Fibroblast of skin of right quadriceps (primary cell): ENCODE results near the gene CALY.
"Not testable (repeated sequence)": the region's sequence is repeated elsewhere in the genome, so short reads cannot be mapped to it uniquely, and the experiment has no call there.

ENCODE experiments used
- DNase-seq: peaks from one replicate; pipeline ENCODE4 v3.0.0-alpha.2; 2013

The CALY gene

DNA sequence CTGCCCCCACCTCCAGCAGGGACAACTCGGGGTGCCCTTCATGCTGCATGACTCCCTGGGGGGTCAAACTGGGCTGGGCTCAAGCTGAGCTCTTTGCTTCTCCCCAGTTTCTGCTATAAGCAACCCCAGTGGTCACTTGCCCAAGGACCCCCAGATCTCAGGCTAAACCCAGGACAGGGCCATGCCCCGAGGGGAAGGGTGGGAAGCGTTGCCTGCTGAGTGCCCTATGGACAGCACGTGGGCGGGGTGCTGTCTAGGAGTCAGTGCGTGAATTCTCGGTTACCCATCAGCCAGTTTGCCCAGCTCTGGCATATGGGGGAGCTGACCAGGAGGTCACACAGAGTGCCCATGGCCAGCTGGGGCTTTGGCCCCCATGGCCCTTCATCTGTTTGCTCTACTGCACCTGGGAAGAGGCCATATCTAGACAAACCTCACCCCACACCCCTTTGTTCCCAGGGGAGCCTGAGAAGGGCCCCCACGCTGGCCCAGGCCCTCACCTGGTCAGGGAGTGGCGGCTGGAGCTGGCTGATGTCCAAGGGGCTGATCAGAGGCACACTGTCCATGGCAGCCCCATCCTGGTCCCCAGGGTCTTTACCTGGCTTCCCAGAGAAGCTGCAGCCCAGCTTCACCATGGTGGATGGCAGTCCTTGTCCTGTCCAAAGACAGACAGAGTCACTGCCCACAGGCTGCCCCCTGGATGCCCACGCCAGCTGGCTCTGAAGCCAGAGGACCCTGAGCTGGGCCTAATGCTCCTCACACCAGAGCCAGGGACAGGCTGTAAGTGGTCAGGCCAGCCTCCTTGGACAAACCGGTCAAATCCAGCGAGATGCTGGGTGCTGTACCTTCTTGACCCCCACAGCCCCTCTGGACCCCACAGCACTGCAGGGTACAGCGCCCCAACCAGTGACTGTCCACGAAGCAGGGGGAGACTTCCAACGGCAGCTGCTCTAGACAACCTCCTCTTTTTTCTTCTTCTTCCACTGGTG is 8.0 kb downstream of the CALY start:
- no peak for DNase-seq

DNA sequence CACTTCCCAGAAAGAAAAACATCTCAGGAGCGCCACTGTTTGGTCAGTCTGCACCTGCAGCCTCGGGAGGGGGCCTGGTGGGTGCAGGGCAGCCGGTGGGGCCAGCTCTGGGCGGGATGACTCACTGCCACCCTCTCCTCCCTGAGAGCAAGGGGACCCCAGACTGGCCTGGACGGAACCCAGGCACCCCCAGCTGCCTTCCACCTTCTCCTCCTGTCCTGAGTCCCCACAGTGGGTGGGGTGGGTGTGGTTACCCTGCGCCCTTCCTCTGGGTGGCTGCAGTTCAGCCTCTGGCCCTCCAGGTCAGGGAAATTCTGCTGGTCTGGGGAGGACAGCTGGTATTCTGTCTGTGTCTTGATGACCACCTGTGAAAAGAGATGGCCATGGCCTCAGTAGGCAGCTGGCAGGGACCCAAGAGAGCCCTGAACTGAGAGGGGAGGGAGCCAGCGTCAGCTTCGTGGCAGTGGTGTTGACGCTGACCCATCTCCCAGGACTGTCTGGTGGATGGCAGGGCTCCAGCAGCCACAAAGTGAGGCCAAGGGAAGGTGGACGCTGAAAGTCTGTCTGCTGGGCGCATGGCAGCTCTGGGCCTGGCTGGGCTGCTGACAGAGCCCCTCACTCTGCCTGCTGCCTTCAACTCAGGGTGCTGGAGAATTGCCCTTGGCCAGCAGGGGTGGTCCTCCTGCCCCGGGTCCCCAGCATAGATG is 8.9 kb downstream of the CALY start:
- no peak for DNase-seq

DNA sequence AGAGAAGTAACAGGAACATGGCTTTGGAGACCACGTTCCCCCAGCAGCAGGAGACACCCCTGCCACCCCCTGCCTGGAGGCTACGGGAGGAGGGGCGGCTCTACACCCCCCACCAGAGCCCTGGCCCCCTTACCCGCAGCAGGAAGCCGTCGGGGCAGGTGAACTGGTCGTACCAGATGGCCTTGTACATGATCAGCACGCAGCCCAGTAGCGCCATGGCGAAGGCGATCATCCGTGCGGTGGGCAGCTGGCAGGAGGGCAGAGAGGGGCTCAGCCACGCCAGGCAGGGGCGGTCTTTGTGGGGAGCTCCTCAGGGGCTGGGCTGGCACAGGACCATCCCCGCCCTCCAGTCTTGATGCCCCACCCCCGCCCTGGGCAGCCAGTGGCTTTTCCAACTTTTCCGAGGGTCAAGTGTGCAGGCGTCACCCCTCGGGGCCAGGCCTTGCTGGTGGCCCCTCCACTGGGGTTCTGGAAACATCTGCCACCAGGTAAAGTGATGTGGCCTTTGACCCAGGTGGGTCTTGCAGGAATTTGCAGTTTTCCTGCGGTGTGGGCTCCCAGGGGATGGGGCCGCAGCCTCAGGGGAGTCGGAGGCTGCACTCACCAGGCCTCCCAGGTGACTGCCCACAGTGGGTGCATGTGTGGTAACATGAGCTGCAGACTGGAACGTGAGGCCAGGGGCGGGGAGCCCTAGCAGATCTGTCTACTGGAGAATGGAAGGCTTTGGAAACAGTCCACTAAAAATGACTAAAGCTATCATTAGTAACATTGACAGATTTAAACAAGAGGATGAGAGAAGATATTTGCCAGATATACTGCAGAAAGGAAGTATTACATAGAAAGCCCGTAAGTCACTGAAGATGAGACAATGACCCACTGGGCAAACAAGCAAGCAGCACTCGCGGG is 9.7 kb downstream of the CALY start:
- DNase-seq = peak; percentile 39

DNA sequence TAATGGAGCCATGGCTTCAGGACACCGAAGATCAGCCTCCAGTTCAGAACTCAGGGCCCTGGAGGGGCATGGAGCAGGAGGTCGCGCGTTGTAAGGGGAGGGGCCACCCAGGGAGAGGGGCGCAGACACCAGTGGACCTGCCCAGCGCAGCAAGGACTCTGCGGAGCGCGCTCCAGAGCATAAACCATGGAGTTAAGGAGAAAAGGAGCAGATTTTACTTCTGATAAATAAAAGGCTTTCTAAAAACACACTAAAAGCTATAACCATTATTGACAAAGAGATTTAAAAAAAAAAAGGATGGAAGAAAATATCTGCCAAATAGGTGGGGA is 10.5 kb downstream of the CALY start:
- no peak for DNase-seq

DNA sequence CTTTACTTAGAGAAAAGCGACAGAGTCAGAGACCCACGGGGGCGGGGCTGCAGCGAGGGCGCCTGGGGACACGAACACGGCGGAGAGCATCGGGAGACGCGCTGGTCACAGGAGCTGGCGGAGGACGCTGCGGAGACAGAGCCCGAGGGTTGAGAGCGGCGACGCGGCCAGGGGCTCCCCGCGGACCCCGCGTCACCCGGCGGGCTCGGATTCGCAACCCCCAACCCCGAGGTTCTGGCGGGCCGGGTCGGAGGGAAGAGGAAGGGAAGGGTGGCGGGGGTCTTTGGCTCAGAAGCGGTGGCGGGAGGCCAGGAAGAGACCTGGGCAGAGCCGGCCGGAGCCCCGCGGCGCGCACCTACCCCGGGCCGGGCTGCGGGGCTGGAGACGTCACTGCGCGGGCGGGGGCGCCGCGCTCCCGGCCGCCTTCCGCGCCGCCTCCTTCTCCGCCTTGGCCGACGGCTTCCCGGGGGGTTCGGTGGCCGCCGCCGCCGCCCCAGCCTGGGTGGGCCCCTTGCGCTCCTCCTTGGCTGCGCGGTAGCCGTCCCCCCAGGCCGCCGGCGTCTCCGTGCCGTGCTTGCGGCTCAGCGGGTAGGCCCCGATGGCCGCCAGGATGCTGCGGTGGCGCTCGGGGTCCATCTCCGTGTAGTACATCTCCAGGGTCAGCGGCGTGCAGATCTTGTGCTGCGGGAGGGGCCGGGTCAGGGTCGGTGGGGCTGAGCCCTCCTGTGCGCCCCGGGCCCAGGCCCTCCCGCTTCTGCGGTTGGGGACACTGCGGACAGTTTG is 11.1 kb downstream of the CALY start:
- no peak for DNase-seq

DNA sequence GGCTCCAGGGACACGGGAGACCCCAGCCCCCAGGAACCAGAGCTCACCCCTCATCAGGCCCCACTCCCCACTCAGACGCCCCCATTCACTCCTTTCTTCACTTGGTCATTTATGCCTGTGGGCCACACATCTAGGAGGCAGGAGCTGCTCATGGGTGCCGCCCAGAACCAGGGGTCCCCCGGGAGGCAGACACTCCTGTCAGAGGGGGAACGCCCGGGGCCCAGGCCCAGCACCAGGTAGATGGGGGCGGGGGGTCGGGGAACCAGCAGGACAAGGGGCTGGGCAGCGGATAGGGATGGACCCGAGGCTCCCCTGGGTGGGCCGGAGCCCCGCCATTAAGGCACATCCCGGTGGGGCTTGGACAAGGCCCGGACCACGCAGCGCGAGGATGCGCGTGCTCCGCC is 11.8 kb downstream of the CALY start:
- no peak for DNase-seq

DNA sequence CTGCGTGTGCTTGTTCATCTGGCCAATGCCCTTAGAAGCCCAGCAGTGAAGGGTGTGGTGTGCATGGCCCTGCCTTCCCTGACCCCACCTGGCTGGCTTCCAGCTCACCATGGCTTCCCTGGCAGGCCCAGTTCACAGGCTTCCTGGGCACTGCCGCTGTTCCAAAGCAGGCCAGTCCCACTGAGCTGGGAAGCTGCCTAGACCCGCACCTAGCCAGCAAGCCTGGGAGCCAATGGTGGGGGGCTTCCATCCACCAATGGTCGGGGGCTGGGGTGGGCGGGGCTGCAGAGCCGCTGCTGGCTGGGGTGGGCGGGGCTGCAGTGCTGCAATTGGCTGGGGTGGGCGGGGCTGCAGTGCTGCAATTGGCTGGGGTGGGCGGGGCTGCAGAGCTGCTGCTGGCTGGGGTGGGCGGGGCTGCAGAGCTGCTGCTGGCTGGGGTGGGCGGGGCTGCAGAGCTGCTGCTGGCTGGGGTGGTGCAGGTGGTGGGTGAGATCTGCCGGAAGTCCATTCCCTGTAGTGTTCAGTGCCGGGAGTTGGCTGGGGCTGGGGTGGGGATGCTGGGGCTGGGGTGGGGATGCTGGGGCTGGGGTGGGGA is 12.4 kb downstream of the CALY start:
- DNase-seq = no peak

DNA sequence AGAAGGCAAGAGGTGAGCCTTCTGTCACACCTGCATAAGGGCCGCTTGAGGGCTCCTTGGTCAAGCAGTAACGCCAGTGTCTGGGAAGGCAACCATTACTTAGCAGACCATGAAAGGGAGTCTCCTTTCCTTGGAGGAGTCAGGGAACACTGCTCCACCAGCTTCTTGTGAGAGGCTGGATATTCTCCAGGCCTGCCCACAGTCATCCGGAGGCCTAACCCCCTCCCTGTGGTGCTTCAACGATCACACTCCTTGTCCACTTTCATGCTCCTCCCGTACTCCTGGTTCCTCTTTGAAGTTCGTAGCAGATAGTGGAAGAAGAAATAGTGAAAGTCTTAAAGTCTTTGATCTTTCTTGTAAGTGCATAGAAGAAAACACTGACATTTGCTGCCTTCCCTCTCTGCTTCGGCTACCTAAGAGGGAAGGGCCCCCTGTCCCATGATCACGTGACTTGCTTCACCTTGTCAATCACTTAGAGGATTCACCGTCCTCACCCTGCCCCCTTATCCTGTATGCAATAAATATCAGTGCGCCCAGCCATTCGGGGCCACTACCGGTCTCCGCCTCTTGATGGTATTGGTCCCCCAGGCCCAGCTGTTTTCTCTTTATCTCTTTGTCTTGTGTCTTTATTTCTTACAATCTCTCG is 14.5 kb downstream of the CALY start:
- DNase-seq = not testable (repeated sequence)

DNA sequence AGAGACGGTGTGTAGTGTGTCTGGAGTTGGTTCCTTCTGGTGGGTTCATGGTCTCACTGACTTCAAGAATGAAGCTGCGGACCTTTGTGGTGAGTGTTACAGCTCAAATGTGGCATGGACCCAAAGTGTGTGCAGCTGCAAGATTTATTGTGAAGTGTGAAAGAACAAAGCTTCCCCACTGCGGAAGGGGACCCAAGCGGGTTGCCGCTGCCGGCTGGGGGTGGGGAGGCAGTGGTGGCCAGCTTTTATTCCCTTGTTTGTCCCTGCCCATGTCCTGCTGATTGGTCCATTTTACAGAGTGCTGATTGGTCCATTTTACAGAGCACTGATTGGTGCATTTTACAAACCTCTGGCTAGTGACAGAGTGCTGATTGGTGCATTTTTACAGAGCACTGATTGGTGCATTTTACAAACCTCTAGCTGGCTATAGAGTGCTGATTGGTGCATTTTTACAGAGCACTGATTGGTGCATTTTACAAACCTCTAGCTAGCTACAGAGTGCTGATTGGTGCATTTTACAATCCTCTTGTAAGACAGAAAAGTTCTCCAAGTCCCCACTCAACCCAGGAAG is 15.8 kb downstream of the CALY start:
- DNase-seq = not testable (repeated sequence)

DNA sequence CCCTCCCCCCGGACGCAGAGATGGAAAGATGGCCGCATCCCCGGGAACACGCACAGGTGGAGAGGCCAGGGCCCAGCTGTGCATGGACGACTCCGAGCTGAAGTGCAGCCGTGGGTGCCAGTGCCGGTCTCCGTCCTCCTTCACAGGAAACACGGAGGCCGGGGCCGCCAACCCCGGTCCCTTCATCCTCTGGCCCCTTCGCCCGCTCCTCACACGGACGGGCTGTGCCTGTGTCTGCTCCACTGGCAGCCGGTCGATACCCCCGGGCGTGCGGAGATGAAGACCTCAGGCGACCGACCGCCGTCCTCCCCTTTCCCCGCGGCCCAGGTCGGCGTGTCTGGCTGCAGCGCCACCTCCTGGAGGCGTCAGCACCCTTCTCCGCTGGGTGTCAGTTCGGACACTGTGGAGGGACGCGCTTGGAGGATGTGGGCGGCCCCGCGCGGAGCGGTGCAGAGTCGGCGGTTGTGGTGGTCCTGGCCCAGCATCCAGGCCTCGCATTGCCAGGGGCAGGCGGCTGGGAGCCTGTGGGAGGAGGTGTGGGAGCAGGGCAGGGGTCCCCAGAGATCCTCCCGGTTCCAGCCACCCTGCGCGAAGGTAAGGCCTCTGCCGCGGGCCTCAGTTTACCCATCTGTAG is 18.1 kb downstream of the CALY start:
- peak; percentile 33 for DNase-seq

DNA sequence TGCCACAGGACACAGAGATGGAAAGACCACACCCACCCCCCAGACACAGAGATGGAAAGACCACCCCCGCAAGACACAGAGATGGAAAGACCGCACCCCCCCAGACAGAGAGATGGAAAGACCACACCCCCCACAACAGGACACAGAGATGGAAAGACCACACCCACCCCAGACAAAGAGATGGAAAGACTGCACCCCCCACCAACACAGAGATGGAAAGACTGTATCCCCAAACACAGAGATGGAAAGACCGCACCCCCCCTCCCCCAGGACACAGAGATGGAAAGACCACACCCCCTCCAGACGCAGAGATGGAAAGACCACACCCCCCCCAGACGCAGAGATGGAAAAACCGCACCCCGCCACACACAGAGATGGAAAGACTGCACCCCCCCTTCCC is 20.0 kb downstream of the CALY start:
- no peak for DNase-seq

DNA sequence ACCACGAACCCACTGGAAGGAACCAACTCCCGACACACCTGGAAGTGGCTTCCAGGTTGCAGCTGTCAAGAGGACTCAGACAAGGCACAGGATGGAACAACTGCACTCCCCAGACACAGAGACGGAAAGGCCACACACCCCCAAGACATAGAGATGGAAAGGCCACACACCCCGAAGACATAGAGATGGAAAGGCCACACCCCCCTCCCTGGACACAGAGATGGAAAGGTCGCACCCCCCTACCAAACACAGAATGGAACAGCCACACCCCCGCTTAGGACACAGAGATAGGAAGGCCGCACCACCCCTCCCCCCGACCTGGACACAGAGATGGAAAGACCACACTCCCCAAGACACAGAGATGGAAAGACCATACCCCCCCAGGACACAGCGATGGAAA is 20.4 kb downstream of the CALY start:
- DNase-seq = no peak

DNA sequence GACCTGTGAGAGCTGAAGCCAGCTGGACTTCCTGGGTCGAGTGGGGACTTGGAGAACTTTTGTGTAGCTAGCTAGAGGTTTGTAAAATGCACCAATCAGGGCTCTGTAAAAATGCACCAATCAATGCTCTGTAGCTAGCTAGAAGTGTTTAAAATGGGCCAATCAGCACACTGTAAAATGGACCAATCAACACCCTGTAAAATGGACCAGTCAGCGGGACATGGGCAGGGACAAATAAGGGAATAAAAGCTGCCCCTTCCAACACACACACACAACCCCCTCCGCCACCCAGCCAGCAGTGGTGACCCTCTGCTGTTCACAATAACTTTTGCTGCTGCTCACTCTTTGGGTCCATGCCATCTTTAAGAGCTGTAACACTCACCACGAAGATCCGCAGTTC is 20.8 kb downstream of the CALY start:
- DNase-seq = no peak

DNA sequence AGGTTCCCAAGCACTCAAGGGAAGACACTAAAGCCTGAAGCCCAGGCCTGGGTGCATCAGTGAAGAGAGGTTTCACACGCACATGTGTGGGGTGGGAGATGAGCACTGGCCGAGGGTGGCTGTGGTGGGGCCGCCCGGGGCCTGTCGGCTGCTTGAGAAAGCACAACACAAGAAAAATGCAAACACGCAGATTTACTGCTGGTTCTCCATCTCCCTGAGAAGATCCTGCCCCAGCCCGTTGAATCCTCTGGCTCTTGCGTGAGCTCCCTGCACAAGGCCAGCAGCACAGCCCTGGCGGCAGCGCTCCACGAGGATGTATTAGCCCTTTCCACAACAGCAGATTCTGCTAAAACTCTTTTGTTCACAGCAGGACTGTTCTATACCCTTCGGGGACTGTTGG is 21.8 kb downstream of the CALY start:
- no peak for DNase-seq

DNA sequence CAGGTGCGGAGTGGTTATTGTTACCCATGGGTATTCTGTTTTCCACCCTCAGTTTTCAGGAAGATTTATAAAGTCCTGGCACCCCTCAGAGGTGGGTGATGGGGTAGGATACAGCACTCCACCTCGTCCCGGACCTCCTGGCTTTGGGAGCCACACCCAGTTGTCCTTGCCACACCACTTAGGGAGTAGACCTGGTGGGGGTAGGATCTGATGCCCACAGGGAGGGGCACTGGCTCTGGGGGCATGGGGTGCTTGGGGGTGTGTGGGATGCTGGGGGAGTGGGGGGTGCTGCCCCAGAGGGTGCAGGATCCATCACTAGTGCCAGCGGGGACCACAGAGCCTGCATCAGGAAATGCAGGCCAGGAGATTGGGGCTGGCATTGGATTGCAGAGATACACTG is 23.5 kb downstream of the CALY start:
- DNase-seq = no peak

DNA sequence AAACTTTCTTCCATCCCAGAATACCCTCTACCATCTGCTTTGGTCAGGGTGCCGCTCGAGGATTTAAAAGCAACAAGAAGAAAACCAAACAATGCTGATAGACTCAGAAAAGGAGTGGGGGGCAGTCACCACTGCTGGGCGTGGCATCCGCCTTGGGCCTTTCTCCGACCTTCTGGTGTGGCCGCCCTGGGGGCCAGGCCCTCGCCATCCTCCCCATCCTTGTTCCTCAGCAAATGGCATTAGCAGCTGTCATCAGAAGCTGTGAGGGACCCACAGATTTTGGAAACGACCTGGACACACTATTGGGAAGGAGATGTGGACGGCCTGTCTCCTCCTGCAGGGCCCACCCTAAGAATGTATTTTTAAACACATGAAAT is 23.9 kb downstream of the CALY start:
- DNase-seq = no peak

DNA sequence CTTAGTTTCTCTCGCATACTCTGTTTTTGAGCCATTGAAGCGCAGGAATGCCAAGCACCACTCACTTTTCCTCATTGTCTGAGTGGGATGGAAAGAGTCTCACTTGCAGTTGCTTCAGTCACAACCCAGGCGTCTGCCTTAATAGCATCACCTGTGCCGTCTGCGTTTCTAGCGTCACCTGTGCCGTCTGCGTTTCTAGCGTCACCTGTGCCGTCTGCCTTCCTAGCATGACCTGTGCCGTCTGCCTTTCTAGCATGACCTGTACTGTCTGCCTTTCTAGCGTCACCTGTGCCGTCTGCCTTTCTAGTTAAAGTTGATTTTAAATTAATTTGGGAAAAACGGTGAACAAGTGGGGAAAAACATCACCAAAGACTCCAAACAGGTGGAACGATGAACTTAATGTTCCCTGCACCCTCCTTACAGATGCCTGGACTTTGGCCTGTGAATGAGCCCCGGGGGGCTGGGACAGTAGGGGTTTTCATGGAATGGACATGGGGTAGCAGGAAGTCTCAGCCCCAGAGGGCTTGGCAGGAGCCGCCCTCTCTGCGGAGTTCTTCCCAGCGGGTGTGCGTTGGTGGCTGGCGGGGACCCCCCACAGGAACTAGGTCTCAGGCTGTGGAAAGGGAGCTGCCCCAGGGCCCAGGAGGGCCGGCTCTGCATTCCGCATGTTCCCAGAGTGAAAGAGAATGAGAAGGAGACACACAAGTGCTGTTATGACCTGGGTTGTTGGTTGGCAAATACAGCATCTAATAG is 24.5 kb downstream of the CALY start:
- no peak for DNase-seq

DNA sequence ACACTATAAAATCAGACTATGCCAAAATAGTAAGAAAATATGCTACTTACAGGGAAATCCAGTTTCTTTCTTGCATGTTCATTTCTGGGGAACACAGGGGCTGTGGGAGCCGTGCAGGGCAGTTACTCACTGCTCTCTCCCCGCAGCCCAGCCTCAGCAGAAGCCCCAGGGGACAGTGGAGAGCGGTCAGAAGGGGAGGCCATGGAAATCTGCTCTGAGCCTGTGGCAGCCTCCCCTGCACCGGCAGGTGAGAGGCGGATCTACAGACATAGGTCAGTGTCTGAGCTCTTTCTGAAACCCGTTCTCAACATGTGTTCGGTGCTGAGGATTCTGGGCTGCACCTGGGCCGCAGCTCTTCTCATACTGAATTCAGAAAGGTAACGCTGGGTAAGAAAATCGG is 25.1 kb downstream of the CALY start:
- DNase-seq = no peak

DNA sequence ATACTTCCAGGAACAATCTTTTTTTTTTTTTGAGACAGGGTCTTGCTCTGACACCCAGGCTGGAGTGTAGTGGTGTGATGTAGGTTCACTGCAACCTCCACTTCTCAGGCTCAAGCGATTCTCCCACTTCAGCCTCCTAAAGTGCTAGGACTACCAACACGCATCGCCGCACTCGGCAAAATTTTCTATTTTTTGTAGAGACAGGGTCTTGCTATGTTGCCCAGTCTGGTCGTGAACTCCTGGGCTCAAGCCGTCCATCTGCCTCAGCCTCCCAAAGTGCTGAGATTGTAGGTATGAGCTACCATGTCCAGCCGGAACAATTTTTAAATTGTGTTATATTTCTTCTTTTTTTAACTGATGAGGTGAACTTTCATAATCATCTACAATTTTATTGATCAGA is 25.9 kb downstream of the CALY start:
- DNase-seq = no peak

DNA sequence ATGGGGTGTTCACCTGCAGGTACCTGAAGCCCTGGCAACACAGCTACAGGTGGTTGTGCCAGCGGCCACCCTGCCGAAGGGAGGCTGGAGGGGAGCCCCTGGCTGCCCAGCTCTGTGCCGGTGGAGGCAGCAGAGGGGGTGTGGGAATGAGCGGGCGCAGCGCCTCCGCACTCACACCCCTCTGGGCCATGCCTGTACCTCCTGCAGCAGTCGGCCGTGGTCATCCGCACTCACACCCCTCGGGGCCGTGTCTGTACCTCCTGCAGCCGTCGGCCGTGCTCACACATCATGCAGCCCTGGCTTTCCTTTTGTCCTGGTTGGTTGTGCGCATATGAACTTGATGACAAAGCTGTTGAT is 26.3 kb downstream of the CALY start:
- no peak for DNase-seq
